CD4-positive, alpha-beta T cell treated with Interferon alpha-2 for 1 hour (primary cell): ENCODE measurements around the gene NOL4.

Source experiments
- DNase-seq, 2 donors: peaks; one replicate each; pipeline ENCODE4 v3.0.0-alpha.2; 2020 to 2022

The NOL4 gene

GRCh38 chr18:34189656-34190435 lies 34.9 kb downstream of the NOL4 start:
- no peak for DNase-seq
